ENCODE results near the gene GBGT1. TPM values are rescaled to one million over a fixed set of nuclear protein-coding genes. Genes with fewer than 3 reads are reported as not detected.
A peak's percentile ranks its signal among the peaks of the same experiment; 100 is the strongest.
"Not testable (repeated sequence)": the region's sequence is repeated elsewhere in the genome, so short reads cannot be mapped to it uniquely, and the experiment has no call there.

The GBGT1 gene
- total and polyA plus RNA-seq, 9 donors, result 3.9 to 43.3 (median 20.8) TPM

GRCh38 chr9:133207540-133208170 is 43.9 kb upstream of the GBGT1 start:
- no peak overlapping the region for H3K27ac ChIP-seq
- intact Hi-C loops (cut with DNase I), result no loop called here
- no peaks in the 10 kb centered on the region for H3K36me3 ChIP-seq
- 83 to 89% (median 83%) methylated on average over 15 to 16 of the region's 16 CpGs for WGBS, 3 donors
- no peak overlapping the region for H3K4me3 ChIP-seq
- no peaks in the 10 kb centered on the region for H3K4me1 ChIP-seq (ENCODE audit: insufficient read depth)
- DNase-seq, result no peak
- H3K27me3 ChIP-seq, result no peaks in the 10 kb centered on the region
- TF ChIP-seq CTCF (IDR thresholded peaks at IDR 0.05) (no peak), POLR2A (IDR thresholded peaks at IDR 0.05) (no peak), EP300 (IDR thresholded peaks at IDR 0.05) (no peak)
- no peaks in the 10 kb centered on the region for H3K9me3 ChIP-seq

- TF ChIP-seq CTCF (IDR thresholded peaks at IDR 0.05) (no peak), POLR2A (IDR thresholded peaks at IDR 0.05) (no peak), EP300 (IDR thresholded peaks at IDR 0.05) (no peak)
- Histone ChIP-seq H3K4me1 (ENCODE audit: insufficient read depth) (no peaks in the 10 kb centered on the region), H3K27ac (no peak overlapping the region), H3K4me3 (no peak overlapping the region), H3K9me3 (no peaks in the 10 kb centered on the region), H3K36me3 (no peaks in the 10 kb centered on the region), H3K27me3 (no peaks in the 10 kb centered on the region)
- whole genome bisulfite sequencing, 3 donors, result 84 to 91% (median 90%) methylated on average over 14 of the region's 14 CpGs
- intact Hi-C loops (cut with DNase I), result no loop called here
- no peak for DNase-seq
Measured at GRCh38 chr9:133207021-133207531, 43.4 kb upstream of the GBGT1 start.

- peak in 1 of 5 donors; percentile 28 for DNase-seq
- TF ChIP-seq POLR2A (IDR thresholded peaks at IDR 0.05) (no peak), EP300 (IDR thresholded peaks at IDR 0.05) (no peak), CTCF (IDR thresholded peaks at IDR 0.05) (no peak)
- no peaks in the 10 kb centered on the region for H3K9me3 ChIP-seq
- no peaks in the 10 kb centered on the region for H3K36me3 ChIP-seq
- no peaks in the 10 kb centered on the region for H3K27me3 ChIP-seq
- intact Hi-C loops (cut with DNase I), result no loop called here
- no peaks in the 10 kb centered on the region for H3K4me1 ChIP-seq (ENCODE audit: insufficient read depth)
- no peak overlapping the region for H3K27ac ChIP-seq
- 83 to 85% (median 84%) methylated on average over 25 to 35 of the region's 35 CpGs for WGBS, 3 donors
- no peak overlapping the region for H3K4me3 ChIP-seq
Measured at GRCh38 chr9:133205996-133206931, 42.5 kb upstream of the GBGT1 start.

GRCh38 chr9:133205481-133205887 is 41.8 kb upstream of the GBGT1 start:
- H3K4me1 ChIP-seq (ENCODE audit: insufficient read depth); H3K4me3 ChIP-seq; DNase-seq; H3K36me3 ChIP-seq; H3K27ac ChIP-seq; intact Hi-C loops (cut with DNase I); H3K9me3 ChIP-seq; H3K27me3 ChIP-seq: not testable (repeated sequence)
- 67 to 77% (median 69%) methylated on average over 14 of the region's 14 CpGs for WGBS, 3 donors

- 71 to 86% (median 81%) methylated on average over 8 of the region's 8 CpGs for WGBS, 3 donors
- H3K4me1 ChIP-seq (ENCODE audit: insufficient read depth), result no peaks in the 10 kb centered on the region
- H3K27me3 ChIP-seq, result no peaks in the 10 kb centered on the region
- intact Hi-C loops (cut with DNase I), result no loop called here
- DNase-seq, result no peak
- H3K36me3 ChIP-seq, result no peaks in the 10 kb centered on the region
- H3K4me3 ChIP-seq, result no peak overlapping the region
- H3K9me3 ChIP-seq, result no peaks in the 10 kb centered on the region
- TF ChIP-seq POLR2A (IDR thresholded peaks at IDR 0.05) (no peak), EP300 (IDR thresholded peaks at IDR 0.05) (no peak), CTCF (IDR thresholded peaks at IDR 0.05) (no peak)
- no peak overlapping the region for H3K27ac ChIP-seq
Measured at GRCh38 chr9:133204993-133205336, 41.3 kb upstream of the GBGT1 start.
